Right atrium auricular region (tissue), 2 donors: ENCODE data around the gene FGFBP2. TPM values are rescaled to one million over a fixed set of nuclear protein-coding genes. Genes with fewer than 3 reads are reported as not detected.
A peak's percentile ranks its signal among the peaks of the same experiment; 100 is the strongest.

Experiments used
- DNase-seq: peaks from one replicate; pipeline ENCODE4 v3.0.0-alpha.2; 2019; ENCODE audit warnings: low spot score
- H3K27ac ChIP-seq, 2 donors: fragments of 200-600 bp; sonication (generic); 1 replicate in 1 of 2; 2 replicates in 1 of 2; pipeline ENCODE4 v1.5.1; 2016 to 2019
- H3K27me3 ChIP-seq, 2 donors: fragments of 200-600 bp; sonication (generic); one replicate each; pipeline versions ENCODE4 v1.5.1 to v1.6.0; 2017 to 2019
- H3K36me3 ChIP-seq: fragments of 200-600 bp; sonication (generic); one replicate; pipeline ENCODE4 v1.5.1; 2016
- H3K4me1 ChIP-seq, 2 donors: fragments of 200-600 bp; sonication (generic); one replicate each; pipeline versions ENCODE4 v1.5.1 to v1.6.0; 2017 to 2019
- H3K4me3 ChIP-seq, 2 donors: fragments of 200-600 bp; sonication (generic); 1 replicate in 1 of 2; 2 replicates in 1 of 2; pipeline ENCODE4 v1.5.1; 2017 to 2019; ENCODE audit warnings: mild to moderate bottlenecking in 1 of 2, moderate library complexity in 1 of 2
- H3K9me3 ChIP-seq, 2 donors: fragments of 200-600 bp; sonication (generic); one replicate each; pipeline ENCODE4 v1.5.1; 2019
- total RNA-seq, 2 donors: library from RNA; depleted of rRNA; stranded (reverse); fragments of >200 nt; gene quantifications; one replicate each; pipeline ENCODE4 v1.1.0, GENCODE V29; 2016
- TF ChIP-seq, protein P1 (sequence below), 2 donors: fragments of 200-600 bp; sonication (generic); IDR thresholded peaks; one replicate each; pipeline ENCODE4 v1.5.1; 2019; ENCODE audit warnings: antibody characterized with exemption in 2 of 2

FGFBP2 gene
- total RNA-seq, 2 donors from 2014 or later = 4.8 to 10.7 TPM

DNA sequence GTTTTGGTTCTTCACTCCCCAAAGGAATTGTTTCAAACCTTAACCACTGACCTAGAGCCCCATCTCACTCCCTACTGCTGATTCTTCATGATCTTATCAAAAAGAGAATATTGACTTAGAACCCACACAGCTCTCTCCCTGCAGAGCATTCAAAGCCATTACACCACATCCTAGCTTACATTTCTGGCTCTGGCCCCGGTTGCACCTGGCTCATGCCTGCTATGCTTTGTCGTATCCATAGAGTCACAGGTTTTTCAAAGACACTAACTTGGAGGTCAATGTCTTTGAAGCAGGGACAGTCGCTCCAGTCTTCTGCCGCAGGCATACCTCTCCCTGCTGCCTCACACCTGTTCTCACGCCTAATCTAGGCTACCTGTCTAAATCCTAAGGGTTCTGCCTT lies 42.7 kb upstream of the FGFBP2 start:
- Histone ChIP-seq H3K4me1 (peaks cover 0 to 13% of the 10 kb centered on the region in 2 donors), H3K36me3 (no peaks in the 10 kb centered on the region), H3K9me3 (no peaks in the 10 kb centered on the region), H3K27me3 (no peaks in the 10 kb centered on the region), H3K4me3 (no peak overlapping the region), H3K27ac (no peak overlapping the region)
- DNase-seq = no peak
- TF ChIP-seq, protein P1, sequence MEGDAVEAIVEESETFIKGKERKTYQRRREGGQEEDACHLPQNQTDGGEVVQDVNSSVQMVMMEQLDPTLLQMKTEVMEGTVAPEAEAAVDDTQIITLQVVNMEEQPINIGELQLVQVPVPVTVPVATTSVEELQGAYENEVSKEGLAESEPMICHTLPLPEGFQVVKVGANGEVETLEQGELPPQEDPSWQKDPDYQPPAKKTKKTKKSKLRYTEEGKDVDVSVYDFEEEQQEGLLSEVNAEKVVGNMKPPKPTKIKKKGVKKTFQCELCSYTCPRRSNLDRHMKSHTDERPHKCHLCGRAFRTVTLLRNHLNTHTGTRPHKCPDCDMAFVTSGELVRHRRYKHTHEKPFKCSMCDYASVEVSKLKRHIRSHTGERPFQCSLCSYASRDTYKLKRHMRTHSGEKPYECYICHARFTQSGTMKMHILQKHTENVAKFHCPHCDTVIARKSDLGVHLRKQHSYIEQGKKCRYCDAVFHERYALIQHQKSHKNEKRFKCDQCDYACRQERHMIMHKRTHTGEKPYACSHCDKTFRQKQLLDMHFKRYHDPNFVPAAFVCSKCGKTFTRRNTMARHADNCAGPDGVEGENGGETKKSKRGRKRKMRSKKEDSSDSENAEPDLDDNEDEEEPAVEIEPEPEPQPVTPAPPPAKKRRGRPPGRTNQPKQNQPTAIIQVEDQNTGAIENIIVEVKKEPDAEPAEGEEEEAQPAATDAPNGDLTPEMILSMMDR (IDR thresholded peaks at IDR 0.05) = no peak

DNA sequence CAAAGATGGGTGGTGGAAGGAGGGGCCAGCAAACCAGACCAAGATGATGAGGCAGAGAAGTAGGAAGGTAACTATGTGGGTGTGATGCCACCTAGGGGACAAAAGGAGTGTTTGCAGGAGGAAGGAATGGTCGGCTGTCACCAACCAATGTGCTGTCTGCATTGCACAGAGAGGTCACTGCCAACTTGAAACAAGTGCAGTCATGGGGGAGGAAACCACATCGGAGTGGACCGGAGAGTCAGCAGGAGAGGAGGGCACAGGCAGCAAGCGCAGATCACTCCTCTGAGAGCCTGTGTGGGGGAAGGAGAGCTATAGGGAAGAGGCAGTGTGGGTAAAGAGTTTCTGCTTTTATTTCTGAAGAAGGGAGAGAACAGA lies 38.5 kb upstream of the FGFBP2 start:
- Histone ChIP-seq H3K36me3 (no peaks in the 10 kb centered on the region), H3K9me3 (no peaks in the 10 kb centered on the region)

DNA sequence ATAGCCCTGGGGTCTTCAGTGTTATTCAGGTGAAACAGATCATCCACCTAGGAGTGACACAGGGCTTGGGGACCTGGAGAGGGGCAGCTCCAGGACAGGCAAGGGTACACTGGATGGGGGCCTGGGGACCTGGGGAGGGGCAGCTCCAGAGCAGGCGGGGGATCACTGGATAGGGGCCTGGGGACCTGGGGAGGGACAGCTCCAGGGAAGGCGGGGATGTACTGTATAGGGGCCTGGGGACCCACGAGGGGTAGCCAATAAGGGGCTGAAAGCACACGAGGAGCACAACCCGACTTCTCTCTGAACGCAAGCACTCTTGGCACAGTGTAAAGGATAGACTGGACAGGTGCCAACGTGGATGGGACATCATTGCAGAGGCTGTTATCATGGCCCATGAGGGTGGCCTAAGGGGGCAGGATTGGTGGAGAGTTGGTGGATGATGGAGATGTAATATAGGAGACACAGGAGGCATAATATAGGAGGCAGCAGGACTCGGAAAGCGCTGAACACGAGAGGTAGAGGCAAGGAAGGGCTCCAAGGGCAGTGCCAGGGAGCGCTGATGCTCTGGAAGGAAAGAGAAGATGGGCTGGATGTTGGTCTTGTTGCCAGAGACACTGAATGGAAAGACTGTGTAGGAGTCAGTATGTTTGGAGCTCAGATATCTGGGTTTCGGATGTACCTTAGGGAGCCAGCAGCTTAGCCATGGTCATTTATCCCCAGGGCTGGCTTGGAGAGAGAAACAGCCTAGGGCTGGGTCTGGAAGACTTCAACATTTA lies 37.9 kb upstream of the FGFBP2 start:
- TF ChIP-seq, protein P1 (IDR thresholded peaks at IDR 0.05) = no peak
- Histone ChIP-seq H3K9me3 (no peaks in the 10 kb centered on the region), H3K36me3 (no peaks in the 10 kb centered on the region), H3K27me3 (no peaks in the 10 kb centered on the region), H3K4me1 (peaks cover 0 to 13% of the 10 kb centered on the region in 2 donors), H3K4me3 (no peak overlapping the region), H3K27ac (no peak overlapping the region)
- DNase-seq = no peak

More for the DNA sequence above, 38.5 kb upstream of the FGFBP2 start:
- TF ChIP-seq, protein P1 (IDR thresholded peaks at IDR 0.05) = peak; percentile 73 to 90
- peak; percentile 77 for DNase-seq
- Histone ChIP-seq H3K4me1 (peaks cover 0 to 13% of the 10 kb centered on the region in 2 donors), H3K27me3 (no peaks in the 10 kb centered on the region), H3K27ac (no peak overlapping the region), H3K4me3 (no peak overlapping the region)

DNA sequence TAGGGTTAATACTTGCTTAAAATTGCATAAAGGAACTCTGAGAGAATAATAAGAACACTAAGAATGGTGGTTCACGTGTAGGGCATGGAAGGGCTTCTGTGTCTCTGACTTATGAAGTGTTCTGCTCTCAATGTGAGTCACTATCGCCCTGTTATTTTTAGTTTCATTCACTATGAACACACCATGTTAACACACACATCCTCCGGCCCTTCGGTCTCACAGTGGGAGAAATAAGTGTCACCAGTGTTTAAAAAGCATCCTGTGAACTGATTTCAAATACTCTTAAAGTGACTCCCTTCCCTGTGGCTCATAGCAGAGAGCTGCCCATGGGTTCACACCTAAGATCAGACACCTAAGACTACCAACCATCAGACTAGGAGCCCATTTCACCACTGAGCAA lies 33.8 kb upstream of the FGFBP2 start:
- Histone ChIP-seq H3K36me3 (no peaks in the 10 kb centered on the region), H3K27ac (no peak overlapping the region), H3K9me3 (no peaks in the 10 kb centered on the region), H3K27me3 (no peaks in the 10 kb centered on the region), H3K4me1 (peaks cover 0 to 3% of the 10 kb centered on the region in 2 donors), H3K4me3 (no peak overlapping the region)
- DNase-seq = no peak
- TF ChIP-seq, protein P1 (IDR thresholded peaks at IDR 0.05) = no peak

DNA sequence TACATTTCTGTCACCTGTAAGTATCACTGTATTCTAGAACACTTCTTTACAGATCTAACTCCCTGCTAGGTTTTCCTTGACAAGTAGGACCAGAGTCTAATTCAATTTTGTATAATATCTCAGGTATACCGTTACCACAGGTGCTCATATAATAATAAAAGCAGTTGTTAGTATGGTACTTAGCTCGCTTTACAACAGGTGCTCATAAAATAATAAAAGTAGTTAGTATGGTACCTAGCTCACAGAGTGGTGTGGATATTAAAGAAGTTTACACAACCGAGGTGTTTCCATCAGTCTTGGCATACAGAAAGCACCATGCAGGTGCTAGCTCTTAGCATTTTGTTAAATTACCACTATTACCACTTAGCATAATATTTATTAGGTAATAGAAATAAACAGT lies 32.9 kb upstream of the FGFBP2 start:
- H3K36me3 ChIP-seq = no peaks in the 10 kb centered on the region
- no peak overlapping the region for H3K27ac ChIP-seq

More for the DNA sequence above, 32.9 kb upstream of the FGFBP2 start:
- no peaks in the 10 kb centered on the region for H3K4me1 ChIP-seq
- H3K9me3 ChIP-seq = no peaks in the 10 kb centered on the region
- H3K27me3 ChIP-seq = no peaks in the 10 kb centered on the region
- no peak for DNase-seq
- H3K4me3 ChIP-seq = no peak overlapping the region
- TF ChIP-seq, protein P1 (IDR thresholded peaks at IDR 0.05) = no peak
